ENCODE results near the gene SLPI.

Gene SLPI

GRCh38 chr20:45275338-45275737, 21.0 kb upstream of the SLPI start:
- DNase-seq (ENCODE audit: low read depth in 1 of 2, low spot score in 1 of 2): no peak

DNA sequence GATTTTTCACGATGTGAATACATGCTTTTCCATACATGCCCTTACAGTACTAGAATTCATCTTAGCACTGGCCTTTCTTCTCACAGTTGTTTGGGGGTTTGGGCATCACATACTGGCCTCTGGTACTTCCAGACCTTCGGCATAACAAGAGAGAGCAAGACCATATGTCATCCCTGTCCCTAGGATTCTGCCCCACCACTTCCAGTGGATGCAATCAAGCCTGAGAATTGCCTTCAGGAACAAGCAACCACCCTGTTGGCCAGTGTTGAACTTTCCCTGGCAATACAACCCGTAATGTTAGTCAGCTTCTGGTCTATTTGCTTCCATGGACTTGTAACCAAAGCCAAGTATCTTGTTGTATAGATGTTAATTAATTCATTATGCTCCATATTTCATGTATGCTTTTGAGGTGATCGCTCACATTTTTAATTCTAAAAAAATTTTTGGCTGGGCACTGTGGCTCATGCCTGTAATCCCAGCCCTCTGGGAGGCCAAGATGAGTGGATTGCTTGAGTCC, 15.4 kb upstream of the SLPI start:
- no peak for DNase-seq (ENCODE audit: low read depth in 1 of 2, low spot score in 1 of 2)

GRCh38 chr20:45269056-45269455, 14.7 kb upstream of the SLPI start:
- DNase-seq (ENCODE audit: low read depth in 1 of 2, low spot score in 1 of 2): no peak

GRCh38 chr20:45268531-45268930, 14.2 kb upstream of the SLPI start:
- no peak for DNase-seq (ENCODE audit: low read depth in 1 of 2, low spot score in 1 of 2)

DNA sequence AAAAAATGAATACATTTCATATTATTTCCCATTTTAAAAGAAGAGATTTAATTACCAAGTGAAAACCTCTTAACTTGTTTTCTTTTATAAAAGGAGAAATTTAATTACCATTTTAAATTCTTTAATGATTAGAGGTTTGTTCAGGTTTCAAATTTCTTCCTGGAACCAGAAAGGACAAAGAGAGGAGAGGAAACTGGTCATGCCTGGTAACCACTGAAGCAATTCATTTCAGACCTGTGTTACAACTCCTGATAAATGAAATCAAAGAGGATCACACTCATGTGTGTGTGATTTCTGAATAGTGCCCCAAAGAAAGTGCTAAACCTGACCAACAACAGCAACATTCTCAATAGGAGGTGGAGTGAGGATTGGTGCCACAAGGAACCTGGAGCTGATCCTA, 12.6 kb upstream of the SLPI start:
- no peak for DNase-seq (ENCODE audit: low read depth in 1 of 2, low spot score in 1 of 2)

DNA sequence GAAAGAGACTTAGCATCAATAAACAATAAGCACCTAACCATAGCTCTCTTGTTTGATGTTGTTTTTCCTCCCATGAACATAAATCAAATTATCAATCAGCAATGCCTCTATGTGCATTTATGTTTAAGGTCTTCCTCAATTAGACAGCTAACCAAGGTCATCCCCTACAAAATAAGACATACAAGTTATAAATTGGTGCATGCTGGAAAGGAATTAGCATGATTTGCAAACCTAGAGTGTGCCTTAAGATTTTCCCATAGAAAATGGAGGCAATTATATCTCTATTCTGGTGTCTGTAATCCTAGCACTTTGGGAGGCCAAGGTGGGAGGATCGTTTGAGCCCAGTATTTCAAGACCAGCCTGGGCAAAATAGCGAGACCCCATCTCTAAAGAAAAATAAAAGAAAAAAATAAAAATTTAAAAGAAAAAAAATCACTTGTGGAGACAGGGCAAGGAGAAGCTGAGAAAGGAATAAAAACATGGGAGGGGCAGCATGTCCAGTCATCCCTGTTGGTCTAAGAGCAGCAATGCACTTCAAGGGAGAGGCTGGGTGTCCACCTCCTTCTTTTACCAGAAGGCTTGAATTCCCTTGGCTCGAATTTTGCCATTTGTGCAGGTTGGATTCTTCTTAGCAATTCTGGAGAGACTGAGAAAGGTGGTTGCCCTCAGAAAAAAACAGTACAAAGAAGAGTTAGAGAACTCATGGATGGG, 9.3 kb upstream of the SLPI start:
- DNase-seq (ENCODE audit: low read depth in 1 of 2, low spot score in 1 of 2): no peak

DNA sequence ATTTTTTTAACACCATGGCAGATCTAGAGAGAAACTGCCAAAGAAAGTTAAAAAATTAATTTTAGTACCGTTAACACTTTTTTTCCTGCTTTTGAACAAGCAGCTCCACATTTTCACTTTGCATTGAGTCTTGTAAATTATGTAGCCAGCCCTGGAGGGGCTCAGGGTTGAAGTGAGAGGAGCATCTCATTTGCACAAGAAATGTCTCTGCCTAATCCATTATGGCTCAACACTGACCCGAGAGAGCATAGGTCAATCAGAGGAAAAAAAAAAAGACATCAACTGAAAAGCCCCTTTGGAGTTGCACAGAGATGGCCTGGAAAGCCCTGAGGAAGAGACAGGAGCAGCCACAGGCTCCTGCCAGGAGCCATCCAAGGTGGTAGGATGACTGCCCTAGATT, 4.3 kb upstream of the SLPI start:
- DNase-seq (ENCODE audit: low read depth in 1 of 2, low spot score in 1 of 2): no peak

- no peak for DNase-seq (ENCODE audit: low read depth in 1 of 2, low spot score in 1 of 2)
Measured at GRCh38 chr20:45258259-45258658, 3.9 kb upstream of the SLPI start.

GRCh38 chr20:45257711-45258110, 3.3 kb upstream of the SLPI start:
- no peak for DNase-seq (ENCODE audit: low read depth in 1 of 2, low spot score in 1 of 2)

DNA sequence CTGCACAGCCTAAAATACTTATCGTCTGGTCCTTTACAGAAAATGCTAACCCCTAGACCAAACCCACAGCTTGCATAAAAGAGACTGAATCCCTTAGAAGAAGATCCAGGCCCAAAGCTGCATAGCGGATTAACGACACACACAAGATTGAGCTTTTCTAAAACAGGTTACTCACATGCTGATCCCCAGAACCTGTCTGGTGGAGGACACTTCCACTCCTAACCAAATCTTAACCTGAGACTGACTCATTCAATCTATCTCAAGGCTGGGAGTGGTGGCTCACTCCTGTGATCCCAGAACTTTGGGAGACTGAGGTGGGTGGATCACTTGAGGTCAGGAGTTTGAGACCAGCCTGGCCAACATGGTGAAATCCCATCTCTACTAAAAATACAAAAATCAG, 2.8 kb upstream of the SLPI start:
- DNase-seq (ENCODE audit: low read depth in 1 of 2, low spot score in 1 of 2): no peak

GRCh38 chr20:45253261-45253660, 1.1 kb downstream of the SLPI start:
- no peak for DNase-seq (ENCODE audit: low read depth in 1 of 2, low spot score in 1 of 2)

DNA sequence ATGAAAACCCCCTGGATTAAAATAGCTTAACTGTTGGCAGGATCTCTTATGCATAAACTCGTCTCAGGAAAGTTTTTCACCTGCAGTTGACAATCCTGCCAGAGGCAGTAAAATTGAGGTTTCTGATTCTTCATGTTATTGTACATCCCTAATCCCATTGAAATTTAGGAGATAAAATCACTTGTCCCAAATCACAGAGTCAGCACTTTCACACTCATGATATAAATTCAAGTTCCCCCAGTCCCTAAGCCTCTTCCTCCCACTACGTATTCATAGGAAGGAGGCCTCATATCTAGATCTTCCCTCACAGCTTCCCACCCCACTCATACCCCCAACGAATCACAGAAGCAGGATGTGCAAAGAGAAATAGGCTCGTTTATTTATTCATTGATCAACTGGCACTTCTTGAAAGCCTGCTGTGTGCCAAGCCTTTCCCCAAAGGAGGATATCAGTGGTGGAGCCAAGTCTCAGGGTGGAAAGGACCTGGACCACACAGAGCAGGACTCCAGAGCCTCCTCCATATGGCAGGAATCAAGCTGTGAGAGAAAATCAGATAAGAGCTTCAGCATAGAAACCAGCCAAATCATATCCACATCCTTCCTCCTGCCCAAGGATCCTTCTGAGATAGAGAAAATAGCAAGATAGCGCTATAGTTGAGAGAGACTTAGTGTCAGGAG, 2.3 kb downstream of the SLPI start:
- no peak for DNase-seq (ENCODE audit: low read depth in 1 of 2, low spot score in 1 of 2)

DNA sequence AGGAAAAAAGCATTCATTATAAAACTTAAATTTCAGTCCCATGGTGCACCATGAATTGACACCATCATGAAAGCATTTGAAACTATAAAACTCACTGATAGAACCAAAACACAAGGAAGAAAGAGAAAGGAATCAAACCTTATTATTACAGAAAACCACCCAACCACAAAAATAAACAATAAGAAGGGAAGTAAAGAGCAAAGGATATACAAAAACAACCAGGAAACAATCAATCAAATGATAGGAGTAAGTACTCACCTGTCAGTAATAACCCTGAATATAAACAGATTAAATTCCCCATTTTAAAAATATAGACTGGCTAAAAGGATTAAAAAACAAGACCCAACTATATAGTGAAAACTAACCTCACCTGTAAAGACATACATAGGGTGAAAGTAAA, 5.8 kb downstream of the SLPI start:
- no peak for DNase-seq (ENCODE audit: low read depth in 1 of 2, low spot score in 1 of 2)

DNA sequence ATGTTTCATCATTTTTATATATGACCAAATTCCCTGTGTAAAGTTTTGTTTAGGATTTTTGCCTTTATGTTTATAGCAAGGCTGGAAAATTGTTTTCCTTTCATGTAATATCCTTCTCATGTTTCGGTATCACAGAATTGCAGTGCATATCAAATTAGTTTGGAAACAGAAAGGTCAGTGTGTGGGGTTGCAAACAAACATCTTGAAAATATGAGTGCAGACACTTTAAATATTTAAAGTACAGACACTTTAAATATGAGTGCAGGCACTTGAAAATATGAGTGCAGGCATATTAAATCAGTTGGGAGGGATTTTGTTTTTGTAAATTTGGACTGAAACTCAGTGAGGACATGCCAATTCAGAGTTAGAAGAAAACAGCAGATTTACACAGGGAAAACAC, 6.5 kb downstream of the SLPI start:
- no peak for DNase-seq (ENCODE audit: low read depth in 1 of 2, low spot score in 1 of 2)

DNA sequence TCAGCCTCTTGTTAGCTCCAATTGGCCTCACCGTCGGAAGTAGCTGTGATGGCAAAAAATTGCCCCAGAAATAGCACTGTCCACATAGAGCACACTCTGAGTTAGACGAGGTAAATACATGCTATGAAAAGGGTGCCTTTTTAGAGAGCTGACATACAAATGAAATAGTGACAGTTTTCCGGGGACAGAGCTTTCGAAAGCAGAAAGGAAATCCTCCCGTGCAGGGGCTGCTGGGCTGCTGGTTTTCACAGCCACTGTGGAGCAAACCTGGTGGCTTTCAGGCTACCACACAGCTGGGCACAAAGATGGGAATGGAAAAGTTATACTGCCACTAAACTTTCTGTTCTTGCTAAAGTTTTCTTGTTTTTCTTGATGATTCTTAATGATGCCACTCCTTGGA, 8.3 kb downstream of the SLPI start:
- DNase-seq (ENCODE audit: low read depth in 1 of 2, low spot score in 1 of 2): no peak

- no peak for DNase-seq (ENCODE audit: low read depth in 1 of 2, low spot score in 1 of 2)
Measured at GRCh38 chr20:45238139-45238538, 16.2 kb downstream of the SLPI start.

- DNase-seq (ENCODE audit: low read depth in 1 of 2, low spot score in 1 of 2): no peak
Measured at GRCh38 chr20:45235995-45236394, 18.4 kb downstream of the SLPI start.

- DNase-seq (ENCODE audit: low read depth in 1 of 2, low spot score in 1 of 2): no peak
Measured at GRCh38 chr20:45230631-45231030, 23.7 kb downstream of the SLPI start.

GRCh38 chr20:45229264-45230056, 24.9 kb downstream of the SLPI start:
- no peak for DNase-seq (ENCODE audit: low read depth in 1 of 2, low spot score in 1 of 2)

DNA sequence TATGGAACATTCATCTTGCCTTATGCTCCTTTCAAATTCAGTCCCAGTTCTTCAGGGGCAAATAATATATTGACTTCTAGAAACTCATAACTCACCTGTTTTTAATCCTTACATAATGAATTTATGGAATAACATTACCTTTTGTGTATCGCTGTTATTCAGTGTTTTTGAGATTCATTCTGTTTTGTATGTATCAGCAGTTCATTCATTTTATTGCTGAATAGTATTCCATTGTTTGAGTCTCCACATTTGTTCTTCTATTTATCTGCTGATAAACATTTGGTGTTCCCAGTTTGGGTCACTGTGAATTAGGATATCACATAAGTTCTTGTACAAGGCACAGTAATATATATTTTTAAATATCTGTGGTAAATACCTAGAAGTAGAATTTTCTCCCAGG, 28.1 kb downstream of the SLPI start:
- no peak for DNase-seq (ENCODE audit: low read depth in 1 of 2, low spot score in 1 of 2)

- no peak for DNase-seq (ENCODE audit: low read depth in 1 of 2, low spot score in 1 of 2)
Measured at GRCh38 chr20:45223136-45223535, 31.2 kb downstream of the SLPI start.

- no peak for DNase-seq (ENCODE audit: low read depth in 1 of 2, low spot score in 1 of 2)
Measured at GRCh38 chr20:45221076-45221475, 33.3 kb downstream of the SLPI start, which contains the start of gene SEMG2. TSS of gene SEMG2 (plus strand) at chr20:45221373. CDS start at chr20:45221390, 17 bp downstream.
